ENCODE data around the gene LRFN4. TPM values are rescaled to one million over a fixed set of nuclear protein-coding genes. Genes with fewer than 3 reads are reported as not detected.

The LRFN4 gene
- total RNA-seq, 1 experiment from 2014 or later, result 66.7 TPM

DNA sequence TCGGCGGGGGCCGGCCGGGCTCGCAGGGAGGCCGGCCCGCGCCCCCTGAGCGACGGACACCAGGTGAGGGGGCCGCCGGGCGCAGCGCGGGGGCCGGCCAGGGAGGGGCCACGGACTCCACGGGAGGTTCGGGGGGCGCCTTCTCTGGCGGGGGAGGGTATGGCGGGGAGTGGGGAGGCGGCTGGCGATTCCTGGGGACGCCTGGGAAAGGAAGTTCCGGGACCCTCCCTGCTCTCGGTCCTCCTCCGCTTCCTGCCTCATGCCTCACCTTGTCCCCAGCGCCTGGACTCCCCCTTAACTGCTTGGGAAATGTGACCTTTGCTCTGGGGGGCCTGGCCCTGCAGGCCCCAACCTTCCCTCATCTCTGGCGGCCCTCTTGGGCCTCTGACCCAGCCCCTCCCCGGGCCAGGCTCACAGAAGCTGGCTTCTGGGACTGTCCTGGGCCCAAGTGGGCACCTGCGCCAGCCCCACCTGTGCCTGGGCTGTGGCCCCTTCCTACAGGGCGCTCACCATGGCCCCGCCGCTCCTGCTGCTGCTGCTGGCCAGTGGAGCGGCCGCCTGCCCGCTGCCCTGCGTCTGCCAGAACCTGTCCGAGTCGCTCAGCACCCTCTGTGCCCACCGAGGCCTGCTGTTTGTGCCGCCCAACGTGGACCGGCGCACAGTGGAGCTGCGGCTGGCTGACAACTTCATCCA is 516 bp downstream of the LRFN4 start:
- Histone ChIP-seq H3K14ac (ENCODE audit: insufficient read depth, low read length) (no peak overlapping the region; the same call in 1 of the 2 replicates), H3K27me3 (ENCODE audit: insufficient read depth, low read length) (no peaks in the 10 kb centered on the region), H3K23ac (ENCODE audit: insufficient read length, low read depth, low read length) (no peak overlapping the region), H3K79me2 (ENCODE audit: insufficient read depth, low read length) (no peaks in the 10 kb centered on the region), H4K8ac (replicated peaks; ENCODE audit: insufficient read length, low read depth, low read length) (no peak overlapping the region), H2BK12ac (ENCODE audit: insufficient read length, low read depth, low read length) (no peak overlapping the region), H3K4me1 (ENCODE audit: insufficient read depth, low read length) (no peaks in the 10 kb centered on the region), H3K23me2 (ENCODE audit: insufficient read length, low read depth, low read length, poor library complexity, severe bottlenecking) (peaks cover 10% of the 10 kb centered on the region), H4K91ac (ENCODE audit: insufficient read length, low read depth, low read length) (no peak overlapping the region), H4K5ac (ENCODE audit: insufficient read length, low read depth, low read length) (no peak overlapping the region), H2BK5ac (ENCODE audit: insufficient read length, low read length) (no peak overlapping the region), H3T11ph (ENCODE audit: low read length) (no peak overlapping the region), H3K56ac (ENCODE audit: insufficient read length, low read depth, low read length) (no peak overlapping the region), H3K27ac (ENCODE audit: insufficient read length, low read depth, low read length) (no peak overlapping the region), H2AK5ac (ENCODE audit: insufficient read length, low read length) (no peak overlapping the region), H2BK15ac (ENCODE audit: low read depth, low read length) (no peak overlapping the region), H3K9me3 (ENCODE audit: control insufficient read depth, low read depth, low read length) (no peaks in the 10 kb centered on the region), H3K79me1 (ENCODE audit: insufficient read depth, low read depth, low read length, poor library complexity, severe bottlenecking) (no peaks in the 10 kb centered on the region), H3K4ac (ENCODE audit: low read depth, low read length) (no peak overlapping the region), H2BK20ac (ENCODE audit: low read depth, low read length, poor library complexity, severe bottlenecking) (no peak overlapping the region), H2AFZ (ENCODE audit: low read length) (no peak overlapping the region), H4K20me1 (ENCODE audit: control insufficient read depth, insufficient read depth, insufficient read length) (no peaks in the 10 kb centered on the region), H2BK120ac (ENCODE audit: low read depth, low read length, poor library complexity, severe bottlenecking) (no peak overlapping the region), H3K4me2 (ENCODE audit: insufficient read depth, insufficient read length, low read length) (peak overlapping the region; percentile 39), H3K18ac (ENCODE audit: insufficient read length, low read depth, low read length) (no peak overlapping the region), H3K9ac (ENCODE audit: extremely low read depth, insufficient read length, low read length) (no peak overlapping the region)
- Mint-ChIP-seq H3K4me3 (peak overlapping the region; percentile 78 to 84), H3K9me3 (no peaks in the 10 kb centered on the region), H3K36me3 (ENCODE audit: insufficient read depth in 1 of 3, low read depth in 3 of 3) (peaks cover 0 to 10% (median 2%) of the 10 kb centered on the region in 3 experiments; a peak in 3 of 7 replicates), H3K27ac (peak overlapping the region in 1 of 3 experiments; percentile 68; a peak in 1 of 7 replicates), H3K4me1 (peaks cover 9% of the 10 kb centered on the region in 2 experiments), H3K27me3 (ENCODE audit: low read depth) (peaks cover 2% of the 10 kb centered on the region)
- peak; percentile 58 for DNase-seq
- WGBS (ENCODE audit: extremely low coverage, insufficient read length, low lambda C conversion rate), result no CpG with 5 or more reads among the region's 47 CpGs
- TF ChIP-seq, protein P1, sequence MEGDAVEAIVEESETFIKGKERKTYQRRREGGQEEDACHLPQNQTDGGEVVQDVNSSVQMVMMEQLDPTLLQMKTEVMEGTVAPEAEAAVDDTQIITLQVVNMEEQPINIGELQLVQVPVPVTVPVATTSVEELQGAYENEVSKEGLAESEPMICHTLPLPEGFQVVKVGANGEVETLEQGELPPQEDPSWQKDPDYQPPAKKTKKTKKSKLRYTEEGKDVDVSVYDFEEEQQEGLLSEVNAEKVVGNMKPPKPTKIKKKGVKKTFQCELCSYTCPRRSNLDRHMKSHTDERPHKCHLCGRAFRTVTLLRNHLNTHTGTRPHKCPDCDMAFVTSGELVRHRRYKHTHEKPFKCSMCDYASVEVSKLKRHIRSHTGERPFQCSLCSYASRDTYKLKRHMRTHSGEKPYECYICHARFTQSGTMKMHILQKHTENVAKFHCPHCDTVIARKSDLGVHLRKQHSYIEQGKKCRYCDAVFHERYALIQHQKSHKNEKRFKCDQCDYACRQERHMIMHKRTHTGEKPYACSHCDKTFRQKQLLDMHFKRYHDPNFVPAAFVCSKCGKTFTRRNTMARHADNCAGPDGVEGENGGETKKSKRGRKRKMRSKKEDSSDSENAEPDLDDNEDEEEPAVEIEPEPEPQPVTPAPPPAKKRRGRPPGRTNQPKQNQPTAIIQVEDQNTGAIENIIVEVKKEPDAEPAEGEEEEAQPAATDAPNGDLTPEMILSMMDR (conservative IDR thresholded peaks at IDR 0.05), result no peak

Measured in H9 (cell line).